ENCODE data around the gene ZSWIM6. TPM values are rescaled to one million over a fixed set of nuclear protein-coding genes. Genes with fewer than 3 reads are reported as not detected.

The ZSWIM6 gene
- polyA plus RNA-seq, 1 donor from 2014 or later, result 0.60 TPM

DNA sequence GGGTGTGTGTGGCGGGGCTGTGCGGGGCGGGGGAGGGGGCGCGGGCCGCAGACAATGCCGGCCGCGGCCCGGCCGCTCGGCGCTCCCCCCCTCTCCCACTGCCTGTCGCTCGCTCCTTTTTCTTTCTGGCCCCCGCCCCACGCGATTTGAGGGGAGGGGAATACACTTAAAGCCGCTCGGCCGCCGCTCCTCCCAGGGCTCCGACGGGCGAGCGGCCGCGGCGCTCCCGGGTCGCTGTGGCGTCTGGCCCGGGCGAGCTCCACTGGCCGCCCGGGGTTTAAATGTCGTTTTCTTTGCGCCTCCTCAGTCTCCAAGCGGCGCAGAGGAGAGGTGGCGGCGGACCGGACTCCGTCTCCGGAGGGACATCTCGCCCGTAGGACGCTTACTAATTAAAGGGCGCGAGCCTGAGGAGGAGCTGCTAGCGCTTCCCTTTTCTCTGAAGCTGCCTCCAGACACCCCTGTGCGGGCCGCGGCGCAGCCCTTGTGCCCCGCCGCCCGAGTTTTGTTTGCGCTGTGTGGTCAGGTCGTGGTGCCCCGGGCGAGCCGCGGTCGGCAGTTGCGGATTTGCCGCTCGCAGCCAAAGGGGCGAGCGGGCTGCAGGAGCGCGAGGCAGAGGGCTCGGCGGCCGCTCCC is 1.4 kb downstream of the ZSWIM6 start:
- Mint-ChIP-seq H3K9me3 (peaks cover 0 to 3% (median 0%) of the 10 kb centered on the region in 3 donors), H3K27me3 (peaks cover 5% of the 10 kb centered on the region), H3K4me3 (peak overlapping the region; percentile 87 to 98 (median 92)), H3K4me1 (peaks cover 30 to 41% (median 38%) of the 10 kb centered on the region in 3 donors), H3K36me3 (peaks cover 13% of the 10 kb centered on the region), H3K27ac (peak overlapping the region in 2 of 3 donors; percentile 82 to 91)

DNA sequence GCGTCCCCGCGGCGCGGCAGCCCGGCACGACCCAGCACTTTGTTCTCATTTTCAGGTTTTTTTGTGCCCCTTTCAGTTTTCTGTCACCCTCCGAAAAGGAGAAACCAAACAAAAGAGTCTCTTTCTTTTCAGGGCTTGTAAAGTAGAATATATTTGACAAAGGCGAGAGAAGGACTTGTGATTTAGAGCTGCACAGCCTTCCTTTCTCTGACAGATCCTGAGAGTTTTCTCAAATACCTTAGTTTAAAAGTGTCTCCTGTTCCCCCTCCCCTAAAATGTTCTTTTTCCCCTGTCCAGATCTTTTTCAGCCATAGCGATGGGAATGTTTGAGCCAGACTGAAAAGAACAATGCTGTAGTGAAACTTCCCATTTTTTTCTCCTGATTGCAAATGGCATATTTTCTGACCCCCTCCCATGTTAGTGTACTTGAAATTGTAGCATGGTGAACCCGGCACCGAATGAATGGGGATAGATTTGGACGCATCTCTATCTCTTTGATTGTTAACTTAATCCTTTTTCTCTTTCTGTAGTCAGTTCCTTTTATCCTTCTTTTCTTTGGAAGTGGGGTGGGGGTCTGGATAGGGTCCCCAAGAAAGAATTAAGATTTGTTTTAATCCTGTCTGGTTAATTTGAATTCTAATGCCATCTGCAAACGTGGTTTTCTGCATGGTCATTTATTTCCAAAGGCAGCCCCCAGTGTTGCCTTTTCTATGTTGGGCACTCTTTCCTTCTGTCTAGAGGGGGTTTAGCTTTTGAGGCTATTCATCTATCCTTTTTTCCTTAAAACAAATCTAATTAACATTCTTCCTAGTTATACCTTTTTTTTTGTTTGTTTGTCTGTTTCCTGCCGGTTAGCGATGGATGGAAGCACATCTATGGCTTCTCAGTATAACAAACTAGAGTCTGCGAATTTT is 2.2 kb downstream of the ZSWIM6 start:
- H3K36me3 Mint-ChIP-seq, result peaks cover 13% of the 10 kb centered on the region
- H3K9me3 Mint-ChIP-seq, result peaks cover 0 to 3% (median 0%) of the 10 kb centered on the region in 3 donors
- peak overlapping the region; percentile 87 to 98 (median 92) for H3K4me3 Mint-ChIP-seq
- H3K27ac Mint-ChIP-seq, result peak overlapping the region; percentile 39 to 91 (median 82)
- peaks cover 5% of the 10 kb centered on the region for H3K27me3 Mint-ChIP-seq
- peaks cover 28 to 33% (median 33%) of the 10 kb centered on the region in 3 donors for H3K4me1 Mint-ChIP-seq

DNA sequence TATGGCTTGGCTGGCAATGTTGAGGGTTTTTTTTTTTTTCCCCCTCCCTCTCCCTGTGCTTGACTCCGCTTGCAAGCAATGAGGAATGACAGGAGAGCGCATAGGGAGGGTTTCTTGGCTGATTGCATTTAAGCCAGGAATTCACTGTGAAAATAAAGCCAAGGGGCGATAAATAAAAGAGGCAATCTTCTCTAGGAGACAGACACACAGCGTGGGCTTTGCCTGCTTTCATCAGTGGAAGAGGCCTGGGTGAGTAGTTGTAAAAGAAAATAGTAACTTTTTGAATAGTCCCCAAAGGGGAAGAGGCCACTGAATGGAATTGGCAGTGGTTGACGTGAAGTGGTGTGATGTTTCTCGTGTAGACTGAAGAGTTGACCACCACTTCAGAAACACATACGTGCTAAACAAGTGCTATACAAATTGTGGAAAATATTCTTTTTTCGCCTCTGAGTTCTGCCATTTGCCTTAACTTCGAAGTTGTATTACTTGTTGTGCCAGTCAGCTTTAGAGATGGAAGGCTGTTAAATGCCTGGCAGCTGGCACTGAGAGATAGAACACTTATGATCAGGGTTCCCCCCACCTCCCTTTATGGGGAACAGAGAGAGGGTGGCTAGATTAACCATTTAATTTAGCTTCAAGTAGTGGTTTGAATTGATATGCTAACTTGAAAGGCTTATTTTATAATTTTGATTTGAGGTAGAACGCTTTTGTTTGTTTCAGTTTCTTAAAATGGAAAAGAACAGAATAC is 3.0 kb downstream of the ZSWIM6 start:
- Mint-ChIP-seq H3K4me1 (peaks cover 24 to 31% (median 29%) of the 10 kb centered on the region in 3 donors), H3K36me3 (peaks cover 13% of the 10 kb centered on the region), H3K27ac (peak overlapping the region in 1 of 3 donors; percentile 82), H3K27me3 (peaks cover 5% of the 10 kb centered on the region), H3K4me3 (peak overlapping the region; percentile 87 to 98 (median 92)), H3K9me3 (peaks cover 0 to 3% (median 0%) of the 10 kb centered on the region in 3 donors)

DNA sequence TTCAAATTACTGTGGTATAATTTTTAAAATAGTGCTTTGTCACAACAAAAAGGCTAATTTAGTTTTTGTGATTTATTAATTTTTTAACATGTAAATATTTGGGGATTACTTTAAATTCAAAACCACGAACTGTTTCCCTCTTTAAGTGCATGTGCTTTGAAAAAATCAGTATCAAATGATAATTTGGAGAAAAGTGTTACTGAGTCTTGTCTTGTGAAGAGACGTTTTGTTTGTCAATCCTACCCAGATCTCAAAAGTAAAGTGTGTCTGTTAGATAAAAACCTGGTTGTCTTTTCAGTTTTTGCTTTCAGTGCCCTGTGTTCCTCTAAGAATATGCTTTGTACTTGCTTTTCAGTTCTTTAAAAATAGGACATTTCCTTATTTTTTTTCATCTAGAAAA is 7.7 kb downstream of the ZSWIM6 start:
- H3K27me3 Mint-ChIP-seq, result no peaks in the 10 kb centered on the region
- peaks cover 0 to 3% (median 0%) of the 10 kb centered on the region in 3 donors for H3K9me3 Mint-ChIP-seq
- H3K27ac Mint-ChIP-seq, result no peak overlapping the region
- peaks cover 11% of the 10 kb centered on the region for H3K36me3 Mint-ChIP-seq
- no peak overlapping the region for H3K4me3 Mint-ChIP-seq
- H3K4me1 Mint-ChIP-seq, result peaks cover 29 to 35% (median 31%) of the 10 kb centered on the region in 3 donors

DNA sequence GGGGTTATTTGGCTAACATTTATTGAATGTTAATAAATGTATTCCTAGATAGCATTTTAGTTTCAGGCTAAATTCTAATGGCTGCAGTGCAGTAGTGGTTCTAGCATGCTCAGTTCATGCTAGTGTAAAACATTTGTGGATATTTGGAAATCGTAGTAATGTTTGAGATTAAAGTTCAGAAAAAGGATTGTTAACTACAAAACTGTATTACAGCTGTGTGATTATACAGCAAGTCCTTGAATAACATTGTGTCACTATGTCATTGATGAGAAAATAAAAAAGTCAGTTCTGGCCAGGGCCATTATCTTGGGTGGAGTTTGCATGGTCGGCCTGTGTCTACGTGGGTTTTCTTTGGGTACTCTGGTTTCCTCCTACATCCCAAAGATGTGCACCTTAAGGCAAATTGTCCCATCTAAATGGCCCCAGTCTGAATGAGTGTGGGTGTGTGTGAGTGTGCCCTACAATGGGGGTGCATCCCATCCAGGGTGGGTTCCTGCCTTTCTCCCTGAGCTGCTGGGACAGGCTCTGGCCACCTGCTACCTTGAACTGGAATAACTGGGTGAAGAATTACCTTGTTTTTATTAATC is 8.8 kb downstream of the ZSWIM6 start:
- Mint-ChIP-seq H3K4me3 (no peak overlapping the region), H3K36me3 (peaks cover 9% of the 10 kb centered on the region), H3K4me1 (peaks cover 25 to 32% (median 29%) of the 10 kb centered on the region in 3 donors)

DNA sequence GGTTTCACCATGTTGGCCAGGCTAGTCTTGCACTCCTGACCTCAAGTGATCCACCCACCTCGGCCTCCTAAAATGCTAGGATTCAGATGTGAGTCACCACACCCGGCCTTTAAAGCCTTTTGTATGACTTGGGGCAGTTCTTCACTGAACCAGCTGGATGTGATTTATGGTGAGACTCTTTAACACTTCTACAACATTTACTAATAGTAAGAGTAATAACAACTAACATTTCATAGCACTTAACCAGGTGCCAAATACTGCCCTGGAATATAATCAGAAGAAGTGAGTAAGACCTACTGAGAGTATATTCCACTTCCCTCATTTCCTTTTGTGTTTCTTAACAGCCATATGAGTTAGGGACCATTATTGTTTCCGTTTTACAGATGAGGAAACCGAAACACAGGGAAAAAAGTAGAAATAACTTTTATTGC is 10.0 kb downstream of the ZSWIM6 start:
- H3K27ac Mint-ChIP-seq, result no peak overlapping the region
- no peak overlapping the region for H3K4me3 Mint-ChIP-seq
- peaks cover 6% of the 10 kb centered on the region for H3K36me3 Mint-ChIP-seq
- peaks cover 27 to 37% (median 30%) of the 10 kb centered on the region in 3 donors for H3K4me1 Mint-ChIP-seq
- no peaks in the 10 kb centered on the region for H3K27me3 Mint-ChIP-seq
- H3K9me3 Mint-ChIP-seq, result peaks cover 0 to 3% (median 0%) of the 10 kb centered on the region in 3 donors

More for the DNA sequence above, 8.8 kb downstream of the ZSWIM6 start:
- Mint-ChIP-seq H3K27me3 (no peaks in the 10 kb centered on the region), H3K27ac (peak overlapping the region in 1 of 3 donors; percentile 50), H3K9me3 (peaks cover 0 to 3% (median 0%) of the 10 kb centered on the region in 3 donors)

DNA sequence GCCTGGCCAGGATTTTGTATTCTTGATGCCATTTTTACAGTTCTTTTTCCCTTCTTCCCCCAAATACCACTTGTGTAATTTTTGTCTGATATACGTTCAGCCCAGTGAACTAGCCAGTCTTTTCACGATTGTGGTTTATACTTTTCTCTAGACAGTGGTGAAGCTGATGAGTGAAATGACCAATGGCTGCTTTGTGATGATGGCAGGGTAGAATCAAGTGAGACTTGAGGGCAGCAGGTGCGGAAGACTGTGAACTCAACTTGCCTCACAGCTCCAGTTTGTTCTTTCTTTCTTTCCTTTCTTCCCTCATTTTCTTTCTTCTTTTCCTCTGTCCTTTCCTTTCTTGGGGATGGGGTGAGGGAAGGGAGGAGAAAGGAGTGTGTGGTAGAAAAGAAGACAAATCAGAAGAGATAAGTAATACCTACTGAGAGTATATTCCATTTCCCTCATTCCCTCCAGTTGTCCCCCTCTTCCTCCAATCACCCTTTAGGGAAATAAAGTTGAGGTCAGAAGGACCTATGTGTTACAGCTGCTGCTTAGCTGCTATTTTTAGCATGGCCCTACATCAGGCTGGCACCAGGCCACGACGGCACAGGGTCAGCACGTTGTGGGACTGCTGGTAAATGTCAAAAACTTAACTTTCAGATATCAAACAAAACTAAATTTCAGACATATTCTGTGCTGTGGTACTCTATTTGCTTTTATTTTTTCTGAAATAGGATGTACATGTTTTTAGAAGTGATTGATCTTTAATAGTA is 12.3 kb downstream of the ZSWIM6 start:
- Mint-ChIP-seq H3K4me1 (peaks cover 32 to 47% (median 32%) of the 10 kb centered on the region in 3 donors), H3K4me3 (peak overlapping the region in 1 of 4 donors; percentile 4), H3K9me3 (no peaks in the 10 kb centered on the region), H3K36me3 (peaks cover 2% of the 10 kb centered on the region), H3K27ac (no peak overlapping the region), H3K27me3 (no peaks in the 10 kb centered on the region)

DNA sequence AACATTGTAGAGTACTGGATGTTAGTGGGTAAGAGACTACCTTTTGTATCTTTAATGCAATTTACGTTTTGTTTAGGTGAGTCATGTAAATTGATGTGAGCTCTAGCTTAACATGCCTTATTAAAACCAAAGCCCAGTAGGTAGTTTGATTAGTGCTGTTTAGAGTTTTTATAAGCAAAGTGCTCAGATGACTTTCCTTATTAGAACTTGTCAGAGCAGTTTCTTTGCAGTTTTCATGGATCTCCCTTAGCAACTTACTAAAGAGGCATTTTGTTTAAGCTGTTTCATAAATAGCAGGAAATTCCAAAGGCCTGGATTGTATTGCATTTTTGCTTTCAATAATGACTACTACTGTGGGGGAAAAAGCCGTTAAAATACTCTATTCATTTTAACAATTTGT is 14.5 kb downstream of the ZSWIM6 start:
- H3K4me3 Mint-ChIP-seq, result no peak overlapping the region
- peaks cover 32 to 48% (median 37%) of the 10 kb centered on the region in 3 donors for H3K4me1 Mint-ChIP-seq
- no peaks in the 10 kb centered on the region for H3K27me3 Mint-ChIP-seq
- peak overlapping the region in 1 of 3 donors; percentile 57 for H3K27ac Mint-ChIP-seq
- peaks cover 2% of the 10 kb centered on the region for H3K36me3 Mint-ChIP-seq
- no peaks in the 10 kb centered on the region for H3K9me3 Mint-ChIP-seq

DNA sequence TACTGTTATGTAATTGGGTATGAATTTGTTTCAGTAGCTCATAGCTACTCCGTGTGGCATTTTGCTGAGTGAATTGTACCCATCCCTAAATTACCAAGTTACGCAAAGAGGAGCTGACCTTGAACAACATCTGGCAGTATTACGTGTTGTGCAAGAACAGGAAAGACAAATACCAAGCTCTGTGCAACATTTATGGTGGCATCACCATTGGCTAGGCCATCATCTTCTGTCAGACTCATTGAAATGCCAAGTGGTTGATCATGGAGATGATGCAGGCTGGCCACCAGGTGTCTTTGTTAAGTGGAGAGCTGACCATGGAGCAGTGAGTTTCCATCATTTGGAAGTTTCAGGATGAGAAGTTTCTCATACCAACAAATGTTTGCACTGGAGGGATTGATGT is 15.0 kb downstream of the ZSWIM6 start:
- Mint-ChIP-seq H3K9me3 (no peaks in the 10 kb centered on the region), H3K4me3 (no peak overlapping the region)

DNA sequence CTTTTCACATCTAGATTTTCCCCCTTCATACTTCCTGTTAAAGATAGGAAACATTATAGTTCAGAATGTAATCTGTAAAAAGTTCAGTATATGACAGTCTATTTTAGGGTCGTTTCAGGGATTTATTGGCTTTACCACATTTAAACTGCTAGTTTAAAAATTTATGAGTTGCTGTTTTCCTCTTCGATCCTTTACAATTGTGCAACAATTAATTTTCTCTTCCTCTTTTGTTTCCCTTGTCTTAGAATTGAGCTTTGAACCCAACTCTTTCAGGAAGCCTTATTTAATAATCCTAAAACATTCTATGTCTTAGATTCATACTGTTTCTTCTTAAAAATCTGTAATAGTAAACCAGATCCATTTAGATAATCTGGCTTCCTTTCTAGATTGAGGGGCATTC is 16.4 kb downstream of the ZSWIM6 start:
- no peak overlapping the region for H3K27ac Mint-ChIP-seq
- peaks cover 35 to 57% (median 44%) of the 10 kb centered on the region in 3 donors for H3K4me1 Mint-ChIP-seq
- H3K9me3 Mint-ChIP-seq, result no peaks in the 10 kb centered on the region
- H3K36me3 Mint-ChIP-seq, result peaks cover 2% of the 10 kb centered on the region
- H3K27me3 Mint-ChIP-seq, result no peaks in the 10 kb centered on the region
- no peak overlapping the region for H3K4me3 Mint-ChIP-seq

More for the DNA sequence above, 15.0 kb downstream of the ZSWIM6 start:
- Mint-ChIP-seq H3K27ac (no peak overlapping the region), H3K4me1 (peaks cover 35 to 51% (median 43%) of the 10 kb centered on the region in 3 donors), H3K36me3 (peaks cover 2% of the 10 kb centered on the region), H3K27me3 (no peaks in the 10 kb centered on the region)

DNA sequence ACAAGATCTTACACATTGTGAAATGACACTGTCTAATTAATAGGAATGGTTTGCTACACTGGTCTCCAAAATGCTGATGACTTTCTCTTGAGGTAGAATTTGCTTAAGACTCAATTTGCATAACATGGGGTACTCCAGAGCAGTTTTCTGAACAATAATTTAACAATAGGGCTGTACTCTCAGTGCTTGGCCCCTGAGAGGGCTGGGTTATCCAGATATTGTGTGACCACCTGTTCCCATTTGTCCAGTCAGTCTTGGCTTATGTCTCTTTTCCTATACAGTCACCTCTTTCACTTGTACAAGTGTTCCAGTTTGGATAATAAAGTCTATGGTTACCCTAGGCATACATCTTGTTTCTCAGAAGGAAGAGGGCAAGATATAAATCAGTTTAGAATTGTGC is 17.9 kb downstream of the ZSWIM6 start:
- peaks cover 26 to 51% (median 40%) of the 10 kb centered on the region in 3 donors for H3K4me1 Mint-ChIP-seq
- H3K27me3 Mint-ChIP-seq, result no peaks in the 10 kb centered on the region
- no peak overlapping the region for H3K4me3 Mint-ChIP-seq
- no peak overlapping the region for H3K27ac Mint-ChIP-seq
- peaks cover 2% of the 10 kb centered on the region for H3K36me3 Mint-ChIP-seq
- no peaks in the 10 kb centered on the region for H3K9me3 Mint-ChIP-seq

DNA sequence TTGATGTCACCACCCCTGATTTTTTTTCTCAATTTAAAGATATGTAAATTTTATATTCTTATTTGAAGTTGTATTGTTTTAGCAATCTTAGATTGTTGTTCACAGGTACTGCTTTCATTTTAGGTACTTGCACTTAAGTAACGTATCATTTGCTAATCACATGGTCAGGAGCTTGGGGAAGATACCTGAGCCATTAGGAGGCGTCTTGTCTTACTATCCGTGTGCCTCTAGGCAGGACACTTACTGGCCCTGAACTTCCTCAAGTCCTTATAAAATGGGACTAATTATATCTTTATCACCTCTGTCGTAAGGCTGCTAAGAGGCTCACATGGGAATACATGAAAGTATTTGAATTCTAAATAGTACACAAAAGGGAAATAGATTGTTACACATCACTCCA is 18.5 kb downstream of the ZSWIM6 start:
- Mint-ChIP-seq H3K9me3 (no peaks in the 10 kb centered on the region), H3K27me3 (no peaks in the 10 kb centered on the region), H3K4me1 (peaks cover 26 to 48% (median 40%) of the 10 kb centered on the region in 3 donors), H3K27ac (no peak overlapping the region), H3K36me3 (peaks cover 2% of the 10 kb centered on the region), H3K4me3 (no peak overlapping the region)

DNA sequence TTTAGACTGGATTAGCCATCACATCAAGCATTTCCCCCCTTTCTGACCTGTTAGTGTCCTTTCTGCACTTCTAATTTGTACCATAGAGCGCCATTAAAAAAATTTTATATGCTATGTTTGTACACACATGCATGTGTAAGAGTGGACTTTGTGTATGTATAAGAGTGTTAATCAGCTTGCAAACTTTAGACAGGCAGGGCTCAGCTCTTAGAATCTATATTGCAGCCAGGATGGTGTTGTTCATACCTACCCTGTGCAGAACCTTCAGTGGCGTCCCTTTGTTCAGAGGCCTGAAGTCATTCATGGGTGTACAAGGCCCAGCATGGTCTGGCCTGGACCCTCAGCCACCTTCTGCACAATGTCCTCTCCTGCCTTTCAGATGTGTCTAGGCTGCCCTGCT is 19.7 kb downstream of the ZSWIM6 start:
- no peaks in the 10 kb centered on the region for H3K9me3 Mint-ChIP-seq
- peaks cover 26 to 42% (median 37%) of the 10 kb centered on the region in 3 donors for H3K4me1 Mint-ChIP-seq
- peaks cover 2% of the 10 kb centered on the region for H3K36me3 Mint-ChIP-seq
- no peak overlapping the region for H3K4me3 Mint-ChIP-seq
- H3K27me3 Mint-ChIP-seq, result no peaks in the 10 kb centered on the region
- H3K27ac Mint-ChIP-seq, result no peak overlapping the region

DNA sequence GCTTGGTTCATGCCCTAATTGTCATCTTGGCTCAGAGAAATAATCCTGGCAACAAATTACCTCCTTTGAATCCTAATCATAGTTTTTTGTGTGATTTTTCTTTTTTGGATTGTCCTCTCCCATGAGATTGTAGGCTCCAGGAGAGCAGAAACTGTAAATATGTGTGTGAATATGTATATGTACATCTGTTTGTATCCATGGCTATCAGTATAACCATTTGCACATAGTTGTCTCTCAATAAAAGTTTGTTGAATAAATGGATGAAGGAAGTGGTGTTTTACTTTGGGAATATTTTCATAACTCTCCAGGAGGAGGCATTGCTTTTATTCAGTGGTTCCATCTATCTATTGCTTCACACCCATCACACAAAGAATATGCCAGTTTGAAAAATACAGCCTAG is 20.1 kb downstream of the ZSWIM6 start:
- H3K27ac Mint-ChIP-seq, result no peak overlapping the region
- no peaks in the 10 kb centered on the region for H3K9me3 Mint-ChIP-seq
- H3K27me3 Mint-ChIP-seq, result no peaks in the 10 kb centered on the region
- peaks cover 23 to 41% (median 37%) of the 10 kb centered on the region in 3 donors for H3K4me1 Mint-ChIP-seq
- peaks cover 2% of the 10 kb centered on the region for H3K36me3 Mint-ChIP-seq
- H3K4me3 Mint-ChIP-seq, result no peak overlapping the region
